HG02884 (cell line): ENCODE data around the gene TMTC1.
"Not testable (repeated sequence)": the region's sequence is repeated elsewhere in the genome, so short reads cannot be mapped to it uniquely, and the experiment has no call there.

Experiments
- ATAC-seq: cut with Tn5 transposase; IDR thresholded peaks from one replicate; pipeline ENCODE4 v1.9.1; 2021; ENCODE audit warnings: mild to moderate bottlenecking, moderate library complexity; ENCODE audit not compliant: unreplicated experiment

The TMTC1 gene

GRCh38 chr12:29783773-29784666 lies at the start of gene TMTC1:
Gene TMTC1, minus strand, starts transcription at chr12:29783942. Its CDS starts 191 bp downstream, at chr12:29783751.
- no peak for ATAC-seq

- no peak for ATAC-seq
Observed at GRCh38 chr12:29831173-29831572, 47.4 kb upstream of the TMTC1 start.

- no peak for ATAC-seq
Observed at GRCh38 chr12:29830391-29830790, 46.6 kb upstream of the TMTC1 start.

GRCh38 chr12:29818916-29819623 lies 35.3 kb upstream of the TMTC1 start:
- ATAC-seq: no peak

GRCh38 chr12:29816874-29817725 lies 33.4 kb upstream of the TMTC1 start:
- no peak for ATAC-seq

GRCh38 chr12:29809616-29810361 lies 26.0 kb upstream of the TMTC1 start:
- not testable (repeated sequence) for ATAC-seq

DNA sequence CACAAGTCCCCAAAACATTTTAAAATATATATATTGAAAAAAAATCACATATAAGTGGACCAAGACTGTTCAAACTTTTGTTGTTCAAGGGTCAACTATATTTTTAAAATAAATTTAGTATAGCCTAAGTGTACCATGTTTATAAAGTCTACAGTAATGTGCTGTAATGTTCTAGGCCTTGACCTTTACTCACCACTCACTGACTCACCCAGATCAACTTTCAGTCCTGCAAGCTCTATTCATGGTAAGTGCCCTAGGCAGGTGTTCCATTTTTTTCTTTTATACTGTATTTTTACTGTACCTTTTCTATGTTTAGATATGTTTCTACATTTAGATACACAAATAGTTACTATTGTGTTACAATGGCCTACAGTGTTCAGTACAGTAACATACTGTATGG lies 23.4 kb upstream of the TMTC1 start:
- ATAC-seq: no peak

GRCh38 chr12:29804019-29804418 lies 20.3 kb upstream of the TMTC1 start:
- no peak for ATAC-seq

- ATAC-seq: no peak
Observed at GRCh38 chr12:29799591-29799990, 15.8 kb upstream of the TMTC1 start.

GRCh38 chr12:29797565-29798355 lies 14.0 kb upstream of the TMTC1 start:
- ATAC-seq: no peak

GRCh38 chr12:29796823-29797263 lies 13.1 kb upstream of the TMTC1 start:
- ATAC-seq: no peak

DNA sequence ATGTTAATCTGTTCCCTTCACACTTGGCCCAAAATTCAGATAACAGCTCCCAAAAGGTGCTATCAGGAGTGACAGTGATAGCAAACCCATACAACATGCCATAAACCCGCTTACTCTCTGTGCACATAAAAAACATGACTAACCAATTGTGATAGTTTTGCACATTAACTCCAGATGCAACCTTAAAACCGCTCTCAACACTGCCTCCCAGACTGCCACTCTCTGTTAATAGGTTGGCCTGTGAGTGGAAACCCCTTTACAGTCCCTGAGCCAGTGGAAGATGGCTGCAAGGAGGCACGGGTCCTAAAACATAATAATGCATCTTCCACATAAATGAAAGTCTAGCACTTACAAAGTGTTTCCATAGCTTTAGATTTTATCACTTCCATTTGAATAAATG lies 12.0 kb upstream of the TMTC1 start:
- ATAC-seq: no peak

DNA sequence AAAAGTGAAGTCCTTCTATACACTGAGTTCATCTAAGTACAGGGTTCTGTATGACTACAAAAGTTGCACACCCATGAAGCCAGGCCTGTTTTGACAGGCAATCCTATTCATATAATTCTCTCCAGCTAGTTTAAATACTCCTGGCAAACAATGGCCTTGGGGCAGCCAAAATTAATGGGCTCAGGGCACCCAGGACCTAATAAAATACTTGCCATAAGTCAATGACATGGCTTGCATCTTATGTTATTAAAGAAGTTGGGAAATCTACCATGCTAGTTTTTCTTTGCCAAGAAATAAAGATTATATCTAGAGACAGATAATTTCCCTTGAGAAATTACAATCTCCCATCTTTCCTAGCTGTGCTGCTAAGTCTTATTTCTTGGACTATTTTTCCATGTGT lies 11.1 kb upstream of the TMTC1 start:
- ATAC-seq: no peak

GRCh38 chr12:29792853-29793252 lies 9.1 kb upstream of the TMTC1 start:
- ATAC-seq: no peak

GRCh38 chr12:29792132-29792531 lies 8.4 kb upstream of the TMTC1 start:
- ATAC-seq: no peak

- ATAC-seq: no peak
Observed at GRCh38 chr12:29782871-29783772, 620 bp downstream of the TMTC1 start.

DNA sequence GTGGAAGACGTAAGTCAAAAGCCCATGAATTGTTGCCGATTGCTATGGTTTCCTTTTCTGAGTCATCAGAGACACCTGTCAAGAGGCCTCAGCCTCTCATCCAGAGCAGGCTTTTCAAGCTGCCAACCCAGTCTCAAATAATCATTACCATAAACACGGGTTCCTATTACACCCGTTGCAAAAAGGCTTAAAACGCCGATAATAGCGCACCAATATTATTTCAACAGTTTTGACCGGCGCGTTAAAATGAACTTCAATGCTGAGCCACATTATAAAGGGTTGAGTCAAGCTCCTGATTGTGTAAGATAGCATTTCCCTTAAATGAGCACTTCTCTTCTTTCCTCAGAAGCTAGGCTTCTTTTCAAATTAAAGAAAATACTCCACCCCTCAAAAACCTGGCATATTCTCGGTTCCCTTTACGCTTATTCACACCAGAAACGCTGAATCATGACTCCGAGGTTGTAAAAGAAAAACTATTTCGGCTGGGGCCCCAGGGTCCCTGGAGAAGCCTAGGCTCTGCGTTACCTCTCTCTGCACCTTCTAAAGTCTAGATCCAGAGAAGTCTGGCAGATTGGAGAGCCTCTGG lies 1.4 kb downstream of the TMTC1 start:
- peak; percentile 81 for ATAC-seq

- ATAC-seq: peak; percentile 51
Observed at GRCh38 chr12:29781705-29782266, 2.0 kb downstream of the TMTC1 start.
